Tibial nerve (tissue), 4 donors: Measurements from ENCODE around the gene WDR5B. TPM values are rescaled to one million over a fixed set of nuclear protein-coding genes. Genes with fewer than 3 reads are reported as not detected.

Source experiments
- DNase-seq, 2 donors: peaks; one replicate each; pipeline ENCODE4 v3.0.0-alpha.2; 2019; ENCODE audit warnings: low spot score in 2 of 2
- H3K27ac ChIP-seq, 4 donors: fragments of 200-600 bp; sonication (generic) in 3 of 4; one replicate each; pipeline ENCODE4 v1.5.1; 2017 to 2019; ENCODE audit warnings: mild to moderate bottlenecking in 1 of 4
- H3K27me3 ChIP-seq, 2 donors: fragments of 200-600 bp; sonication (generic) in 1 of 2; one replicate each; pipeline versions ENCODE4 v1.5.1 to v1.6.0; 2017 to 2019
- H3K36me3 ChIP-seq, 3 donors: fragments of 200-600 bp; sonication (generic); one replicate each; pipeline ENCODE4 v1.5.1; 2018 to 2019
- H3K4me1 ChIP-seq, 4 donors: fragments of 200-600 bp; sonication (generic) in 3 of 4; one replicate each; pipeline ENCODE4 v1.5.1; 2017 to 2019
- H3K4me3 ChIP-seq, 4 donors: fragments of 200-600 bp; sonication (generic) in 3 of 4; one replicate each; pipeline ENCODE4 v1.5.1; 2017 to 2019; ENCODE audit warnings: mild to moderate bottlenecking in 1 of 4, moderate library complexity in 1 of 4
- H3K9me3 ChIP-seq, 4 donors: fragments of 200-600 bp; sonication (generic) in 3 of 4; one replicate each; pipeline ENCODE4 v1.5.1; 2017 to 2019
- EP300 ChIP-seq, 2 donors: sonication (generic); formaldehyde crosslinking; IDR thresholded peaks; one replicate each; pipeline ENCODE4 v1.6.1; 2017; ENCODE audit warnings: antibody characterized with exemption in 2 of 2, mild to moderate bottlenecking in 1 of 2
- POLR2A ChIP-seq, 2 donors: fragments of 450-650 bp; IDR thresholded peaks; one replicate each; pipeline ENCODE4 v1.6.1; 2017; ENCODE audit warnings: antibody characterized with exemption in 2 of 2, mild to moderate bottlenecking in 2 of 2, moderate library complexity in 2 of 2
- WGBS, 2 donors: methylation state at CpG; one replicate each; pipeline ENCODE4 v1.1.5; 2018; 5-methylcytosine and 5-hydroxymethylcytosine counted together
- total RNA-seq, 4 donors: library from RNA; depleted of rRNA; stranded (reverse); fragments of >200 nt; gene quantifications; one replicate each; pipeline ENCODE4 v1.1.0, GENCODE V29; 2016
- TF ChIP-seq, protein P1 (sequence below), 5 experiments: fragments of 200-600 bp in 3 of 5; fragments of 450-650 bp in 2 of 5; sonication (generic) in 3 of 5; IDR thresholded peaks; one replicate each; pipeline ENCODE4 v1.5.1; 2016 to 2019; ENCODE audit warnings: antibody characterized with exemption in 5 of 5, mild to moderate bottlenecking in 3 of 5, moderate library complexity in 2 of 5

Gene WDR5B
- total RNA-seq, 4 donors from 2014 or later, result 4.4 to 5.1 (median 4.8) TPM

DNA sequence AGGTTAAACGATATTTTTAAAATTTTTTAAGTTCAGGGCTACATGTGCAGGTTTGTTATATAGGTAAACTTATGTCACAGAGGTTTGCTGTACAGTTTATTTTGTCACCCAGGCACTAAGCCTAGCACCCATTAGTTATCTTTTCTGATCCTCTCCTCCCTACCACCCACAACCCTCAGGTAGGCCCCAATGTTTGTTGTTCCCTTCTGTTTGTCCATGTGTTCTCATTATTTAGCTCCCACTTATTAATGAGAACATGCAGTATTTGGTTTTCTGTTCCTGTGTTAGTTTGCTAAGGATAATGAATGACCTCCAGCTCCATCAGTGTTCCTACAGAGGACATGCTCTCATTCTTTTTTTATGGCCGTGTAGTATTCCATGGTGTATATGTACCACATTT is 16.9 kb downstream of the WDR5B start:
- Histone ChIP-seq H3K4me3 (no peak overlapping the region), H3K27ac (no peak overlapping the region), H3K36me3 (peaks cover 0 to 14% (median 0%) of the 10 kb centered on the region in 3 donors), H3K27me3 (no peaks in the 10 kb centered on the region), H3K9me3 (no peaks in the 10 kb centered on the region), H3K4me1 (no peaks in the 10 kb centered on the region)
- 96 to 97% methylated on average over 2 of the region's 2 CpGs for WGBS, 2 donors
- DNase-seq, result no peak
- TF ChIP-seq POLR2A (IDR thresholded peaks at IDR 0.05) (no peak), EP300 (IDR thresholded peaks at IDR 0.05) (no peak)
- TF ChIP-seq, protein P1, sequence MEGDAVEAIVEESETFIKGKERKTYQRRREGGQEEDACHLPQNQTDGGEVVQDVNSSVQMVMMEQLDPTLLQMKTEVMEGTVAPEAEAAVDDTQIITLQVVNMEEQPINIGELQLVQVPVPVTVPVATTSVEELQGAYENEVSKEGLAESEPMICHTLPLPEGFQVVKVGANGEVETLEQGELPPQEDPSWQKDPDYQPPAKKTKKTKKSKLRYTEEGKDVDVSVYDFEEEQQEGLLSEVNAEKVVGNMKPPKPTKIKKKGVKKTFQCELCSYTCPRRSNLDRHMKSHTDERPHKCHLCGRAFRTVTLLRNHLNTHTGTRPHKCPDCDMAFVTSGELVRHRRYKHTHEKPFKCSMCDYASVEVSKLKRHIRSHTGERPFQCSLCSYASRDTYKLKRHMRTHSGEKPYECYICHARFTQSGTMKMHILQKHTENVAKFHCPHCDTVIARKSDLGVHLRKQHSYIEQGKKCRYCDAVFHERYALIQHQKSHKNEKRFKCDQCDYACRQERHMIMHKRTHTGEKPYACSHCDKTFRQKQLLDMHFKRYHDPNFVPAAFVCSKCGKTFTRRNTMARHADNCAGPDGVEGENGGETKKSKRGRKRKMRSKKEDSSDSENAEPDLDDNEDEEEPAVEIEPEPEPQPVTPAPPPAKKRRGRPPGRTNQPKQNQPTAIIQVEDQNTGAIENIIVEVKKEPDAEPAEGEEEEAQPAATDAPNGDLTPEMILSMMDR (IDR thresholded peaks at IDR 0.05), result no peak

GRCh38 chr3:122397201-122397600 is 18.7 kb downstream of the WDR5B start:
- no peak for DNase-seq
- no peaks in the 10 kb centered on the region for H3K9me3 ChIP-seq

DNA sequence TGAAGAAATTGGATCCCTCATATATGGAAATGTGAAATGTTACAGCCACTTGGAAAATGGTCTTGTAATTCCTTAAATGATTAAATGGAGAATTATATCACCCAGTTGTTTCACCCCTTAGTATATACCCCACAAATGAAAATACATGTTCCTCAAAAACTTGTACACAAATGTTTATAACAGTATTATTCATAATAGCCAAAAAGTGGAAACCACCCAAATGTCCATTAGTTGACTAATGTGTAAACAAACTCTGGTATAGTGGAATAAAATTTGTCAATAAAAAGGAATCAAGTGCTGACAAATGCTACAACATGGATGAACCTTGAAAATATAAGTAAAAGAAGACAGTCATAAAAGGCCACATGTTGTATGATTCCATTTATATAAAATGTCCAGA is 19.4 kb downstream of the WDR5B start:
- no peaks in the 10 kb centered on the region for H3K36me3 ChIP-seq
- no peaks in the 10 kb centered on the region for H3K27me3 ChIP-seq
- no peak overlapping the region for H3K27ac ChIP-seq
- TF ChIP-seq EP300 (IDR thresholded peaks at IDR 0.05) (no peak), POLR2A (IDR thresholded peaks at IDR 0.05) (no peak)
- TF ChIP-seq, protein P1 (IDR thresholded peaks at IDR 0.05), result no peak
- peaks cover 0 to 4% (median 0%) of the 10 kb centered on the region in 4 donors for H3K4me1 ChIP-seq
- H3K4me3 ChIP-seq, result no peak overlapping the region
- no peaks in the 10 kb centered on the region for H3K9me3 ChIP-seq
- DNase-seq, result no peak

More at GRCh38 chr3:122397201-122397600, 18.7 kb downstream of the WDR5B start:
- no peak for TF ChIP-seq POLR2A (IDR thresholded peaks at IDR 0.05)
- no peak for TF ChIP-seq EP300 (IDR thresholded peaks at IDR 0.05)
- TF ChIP-seq, protein P1 (IDR thresholded peaks at IDR 0.05), result no peak
- Histone ChIP-seq H3K27ac (no peak overlapping the region), H3K4me3 (no peak overlapping the region), H3K4me1 (peaks cover 0 to 4% (median 0%) of the 10 kb centered on the region in 4 donors), H3K36me3 (no peaks in the 10 kb centered on the region), H3K27me3 (no peaks in the 10 kb centered on the region)
- WGBS, 2 donors, result 89 to 96% methylated on average over 1 of the region's 1 CpG

DNA sequence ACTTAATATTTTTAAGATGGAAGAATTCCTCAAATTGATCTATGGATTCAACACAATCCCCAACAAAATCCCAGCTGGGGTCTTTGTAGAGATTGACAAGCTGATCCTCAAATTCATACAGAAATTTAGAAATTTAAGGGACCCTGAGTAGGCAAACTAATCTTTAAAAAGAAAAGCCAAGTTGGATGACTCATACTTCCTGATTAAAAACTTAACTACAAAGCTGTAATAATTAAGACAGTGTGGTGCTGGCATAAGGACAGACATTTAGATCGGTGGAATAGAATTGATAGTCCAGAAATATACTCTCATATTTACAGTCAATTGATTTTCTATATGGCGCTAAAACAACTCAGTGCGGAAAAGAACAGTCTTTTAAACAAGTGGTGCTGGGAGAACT is 20.3 kb downstream of the WDR5B start:
- TF ChIP-seq POLR2A (IDR thresholded peaks at IDR 0.05) (no peak), EP300 (IDR thresholded peaks at IDR 0.05) (no peak)
- TF ChIP-seq, protein P1 (IDR thresholded peaks at IDR 0.05), result no peak
- no peak for DNase-seq
- Histone ChIP-seq H3K4me1 (peaks cover 0 to 4% (median 0%) of the 10 kb centered on the region in 4 donors), H3K9me3 (no peaks in the 10 kb centered on the region), H3K27me3 (no peaks in the 10 kb centered on the region), H3K4me3 (no peak overlapping the region), H3K27ac (no peak overlapping the region), H3K36me3 (no peaks in the 10 kb centered on the region)
- 60 to 61% methylated on average over 3 of the region's 3 CpGs for WGBS, 2 donors

DNA sequence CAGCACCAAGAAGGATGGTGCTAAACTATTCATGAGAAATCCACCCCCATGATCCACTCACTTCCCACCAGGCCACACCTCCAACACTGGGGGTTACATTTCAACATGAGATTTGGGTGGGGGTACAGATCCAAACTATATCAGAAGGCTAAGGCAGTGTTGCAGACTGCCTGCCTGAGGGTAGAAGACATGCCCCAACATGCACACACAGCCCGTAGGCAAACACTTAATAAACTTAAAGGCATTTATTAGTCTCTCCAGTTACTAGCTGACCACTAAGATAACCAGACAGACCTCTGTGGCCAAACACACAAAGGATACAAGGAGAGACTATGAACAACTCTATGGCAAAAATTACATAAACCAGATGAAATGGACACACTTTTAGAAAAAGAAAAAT is 21.7 kb downstream of the WDR5B start:
- DNase-seq, result no peak
- no peaks in the 10 kb centered on the region for H3K27me3 ChIP-seq
- WGBS, 2 donors, result 80 to 93% methylated on average over 1 of the region's 1 CpG

More for the DNA sequence above, 21.7 kb downstream of the WDR5B start:
- no peak for TF ChIP-seq EP300 (IDR thresholded peaks at IDR 0.05)
- TF ChIP-seq, protein P1 (IDR thresholded peaks at IDR 0.05), result no peak
- no peak for TF ChIP-seq POLR2A (IDR thresholded peaks at IDR 0.05)
- no peaks in the 10 kb centered on the region for H3K36me3 ChIP-seq
- H3K4me1 ChIP-seq, result peaks cover 0 to 4% (median 0%) of the 10 kb centered on the region in 4 donors
- no peak overlapping the region for H3K27ac ChIP-seq
- H3K9me3 ChIP-seq, result no peaks in the 10 kb centered on the region
- no peak overlapping the region for H3K4me3 ChIP-seq
